Breast epithelium (tissue), 3 donors: Measurements from ENCODE around the gene WASF3.

ENCODE experiments used
- CTCF ChIP-seq, 3 donors: fragments of 450-650 bp; IDR thresholded peaks; one replicate each; pipeline ENCODE4 v1.5.1; 2016 to 2017; ENCODE audit warnings: antibody characterized with exemption in 3 of 3, mild to moderate bottlenecking in 3 of 3, moderate library complexity in 3 of 3
- POLR2A ChIP-seq: fragments of 450-650 bp; IDR thresholded peaks from one replicate; pipeline ENCODE4 v1.6.1; 2016; ENCODE audit warnings: antibody characterized with exemption, mild to moderate bottlenecking, moderate library complexity
- POLR2AphosphoS5 ChIP-seq, 3 donors: sonication (generic); formaldehyde crosslinking; IDR thresholded peaks; one replicate each; pipeline ENCODE4 v1.6.1; 2017; ENCODE audit warnings: antibody characterized with exemption in 3 of 3

DNA sequence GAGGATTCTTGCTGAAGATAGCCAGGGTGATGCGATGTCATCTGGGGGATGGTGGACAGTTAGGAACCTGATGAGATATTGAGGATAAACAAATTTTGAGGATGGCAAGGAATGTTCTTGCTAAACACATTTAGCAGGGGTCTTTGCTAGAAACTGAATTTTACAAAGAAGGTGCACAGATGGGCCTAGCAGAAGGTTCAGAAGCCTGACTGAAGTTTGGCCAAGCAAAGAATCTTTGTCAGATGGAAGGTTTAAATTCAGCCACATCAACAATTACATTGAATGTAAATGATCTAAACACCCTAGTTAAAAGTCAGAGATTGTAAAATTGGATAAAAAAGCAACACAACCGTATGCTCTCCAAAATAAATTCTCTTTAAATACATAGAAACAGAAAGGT is 68.8 kb downstream of the WASF3 start:
- TF ChIP-seq CTCF (IDR thresholded peaks at IDR 0.05) = no peak
- no peak for TF ChIP-seq POLR2AphosphoS5 (IDR thresholded peaks at IDR 0.05)
- TF ChIP-seq POLR2A = no peak
